Pancreas (tissue), 10 donors: ENCODE results near the gene ADGRB2. TPM values are rescaled to one million over a fixed set of nuclear protein-coding genes. Genes with fewer than 3 reads are reported as not detected.

Source experiments
- ATAC-seq, 4 donors: fragments of 200-7000 bp; cut with Tn5 transposase; one replicate each; pipeline versions ENCODE4 v1.8.0 to v1.9.1; 2020; ENCODE audit warnings: mild to moderate bottlenecking in 4 of 4, moderate library complexity in 4 of 4
- DNase-seq, 6 donors: peaks; one replicate each; pipeline ENCODE4 v3.0.0-alpha.2; 2020
- FAIRE-seq: peaks from 2 replicates; lab custom pipeline; 2012; peaks lifted over from hg19 to GRCh38; lab: Jason Lieb, UNC
- H3K27ac ChIP-seq, 4 donors: fragments of 200-600 bp; sonication (generic); 1 replicate in 3 of 4; 2 replicates in 1 of 4; pipeline versions ENCODE4 v1.5.0 to v1.8.0; 2020
- H3K27me3 ChIP-seq, 4 donors: fragments of 200-600 bp; one replicate each; pipeline ENCODE4 v1.8.0; 2021
- H3K36me3 ChIP-seq, 3 donors: fragments of 200-600 bp; sonication (generic) in 1 of 3; one replicate each; pipeline versions ENCODE4 v1.5.0 to v1.8.0; 2020 to 2021
- H3K4me1 ChIP-seq, 3 donors: fragments of 200-600 bp; one replicate each; pipeline ENCODE4 v1.8.0; 2021
- H3K4me3 ChIP-seq, 4 donors: fragments of 200-600 bp; sonication (generic) in 2 of 4; one replicate each; pipeline versions ENCODE4 v1.5.0 to v1.8.0; 2020 to 2021
- H3K9me3 ChIP-seq, 4 donors: fragments of 200-600 bp; one replicate each; pipeline ENCODE4 v1.8.0; 2021
- WGBS, 2 donors: extraction: QIAGEN DNeasy Blood & Tissue Kit; methylation state at CpG; one replicate each; pipeline ENCODE4 v1.1.7; 2013; 5-methylcytosine and 5-hydroxymethylcytosine counted together
- intact Hi-C, 3 donors: fragments of 100-400 bp; cut with DNase I; formaldehyde crosslinking; loops; one replicate each; pipeline versions ENCODE4 v1.11.1 to v1.14.2; 2022
- polyA plus RNA-seq, 2 donors: library from polyadenylated mRNA; stranded (reverse); fragments of 200-250 nt; gene quantifications; one replicate each; pipeline ENCODE4 v1.2.3, GENCODE V29; 2013
- total RNA-seq, 6 donors: library from RNA; stranded (reverse); fragmentation: NEBNext Ultra II Directional in 4 of 6; extraction: Animal tissue kit (Norgen Biotek cat#: 25700) in 4 of 6; gene quantifications; one replicate each; pipeline versions ENCODE4 v1.2.1 to v1.2.4, GENCODE V29; 2021 to 2023
- TF ChIP-seq, protein P1 (sequence below), 4 donors: fragments of 200-600 bp; sonication (generic) in 3 of 4; IDR thresholded peaks; one replicate each; pipeline versions ENCODE4 v1.5.0 to v1.8.0; 2021; ENCODE audit warnings: antibody characterized with exemption in 4 of 4
- donor health status: healthy with polysubstance abuse.
- donor health status: DM: no; HTN: no; CAD: no; lungs with moderate emphysema.
- donor health status: DM: no; HTN: no; CAD: no.
- donor health status: control.
- donor health status: control.
- donor health status: Bipolar disorder and iron deficiency.
- donor health status: DM: yes; HTN: yes; CAD: no.
- donor health status: DM: no; HTN: no; CAD: no.
- donor health status: DM: no; HTN: no; CAD: no.
- donor health status: DM: yes; HTN: yes; CAD: no.

ADGRB2 gene
- total and polyA plus RNA-seq, 8 donors, result 0.12 to 1.3 (median 0.43) TPM

DNA sequence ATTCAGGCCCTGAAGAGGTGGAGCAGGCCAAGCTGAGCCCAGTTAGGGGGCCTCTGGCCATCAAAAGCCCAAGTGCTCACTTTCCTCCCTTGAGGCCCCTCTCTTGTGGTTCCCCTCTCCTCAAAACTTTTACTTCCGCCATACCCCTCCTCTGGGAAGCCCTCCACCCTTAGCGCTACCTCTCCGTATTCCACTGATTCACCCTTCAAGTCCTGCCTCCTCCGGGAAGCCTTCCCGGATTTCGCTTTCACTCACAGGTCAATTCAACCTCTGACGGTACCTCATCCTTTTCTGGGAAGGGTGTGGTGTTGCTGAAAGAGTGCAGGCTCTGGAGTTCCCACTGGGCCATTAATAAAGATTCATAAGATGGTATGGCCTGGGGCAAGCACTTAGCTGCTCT is 32.6 kb upstream of the ADGRB2 start:
- Histone ChIP-seq H3K27me3 (no peaks in the 10 kb centered on the region), H3K4me1 (no peaks in the 10 kb centered on the region), H3K27ac (no peak overlapping the region), H3K4me3 (no peak overlapping the region), H3K36me3 (no peaks in the 10 kb centered on the region), H3K9me3 (no peaks in the 10 kb centered on the region)
- intact Hi-C loops, result loop anchor here in 1 of 3 donors (10.0 kb wide), 1 partner anchor 232 kb away; no protein-coding TSS in a partner anchor
- TF ChIP-seq, protein P1, sequence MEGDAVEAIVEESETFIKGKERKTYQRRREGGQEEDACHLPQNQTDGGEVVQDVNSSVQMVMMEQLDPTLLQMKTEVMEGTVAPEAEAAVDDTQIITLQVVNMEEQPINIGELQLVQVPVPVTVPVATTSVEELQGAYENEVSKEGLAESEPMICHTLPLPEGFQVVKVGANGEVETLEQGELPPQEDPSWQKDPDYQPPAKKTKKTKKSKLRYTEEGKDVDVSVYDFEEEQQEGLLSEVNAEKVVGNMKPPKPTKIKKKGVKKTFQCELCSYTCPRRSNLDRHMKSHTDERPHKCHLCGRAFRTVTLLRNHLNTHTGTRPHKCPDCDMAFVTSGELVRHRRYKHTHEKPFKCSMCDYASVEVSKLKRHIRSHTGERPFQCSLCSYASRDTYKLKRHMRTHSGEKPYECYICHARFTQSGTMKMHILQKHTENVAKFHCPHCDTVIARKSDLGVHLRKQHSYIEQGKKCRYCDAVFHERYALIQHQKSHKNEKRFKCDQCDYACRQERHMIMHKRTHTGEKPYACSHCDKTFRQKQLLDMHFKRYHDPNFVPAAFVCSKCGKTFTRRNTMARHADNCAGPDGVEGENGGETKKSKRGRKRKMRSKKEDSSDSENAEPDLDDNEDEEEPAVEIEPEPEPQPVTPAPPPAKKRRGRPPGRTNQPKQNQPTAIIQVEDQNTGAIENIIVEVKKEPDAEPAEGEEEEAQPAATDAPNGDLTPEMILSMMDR (IDR thresholded peaks at IDR 0.05), result no peak
- ATAC-seq, result no peak
- FAIRE-seq, result no peak
- DNase-seq, result peak in 1 of 6 donors; percentile 23
- 76 to 89% methylated on average over 7 of the region's 7 CpGs for WGBS, 2 donors

DNA sequence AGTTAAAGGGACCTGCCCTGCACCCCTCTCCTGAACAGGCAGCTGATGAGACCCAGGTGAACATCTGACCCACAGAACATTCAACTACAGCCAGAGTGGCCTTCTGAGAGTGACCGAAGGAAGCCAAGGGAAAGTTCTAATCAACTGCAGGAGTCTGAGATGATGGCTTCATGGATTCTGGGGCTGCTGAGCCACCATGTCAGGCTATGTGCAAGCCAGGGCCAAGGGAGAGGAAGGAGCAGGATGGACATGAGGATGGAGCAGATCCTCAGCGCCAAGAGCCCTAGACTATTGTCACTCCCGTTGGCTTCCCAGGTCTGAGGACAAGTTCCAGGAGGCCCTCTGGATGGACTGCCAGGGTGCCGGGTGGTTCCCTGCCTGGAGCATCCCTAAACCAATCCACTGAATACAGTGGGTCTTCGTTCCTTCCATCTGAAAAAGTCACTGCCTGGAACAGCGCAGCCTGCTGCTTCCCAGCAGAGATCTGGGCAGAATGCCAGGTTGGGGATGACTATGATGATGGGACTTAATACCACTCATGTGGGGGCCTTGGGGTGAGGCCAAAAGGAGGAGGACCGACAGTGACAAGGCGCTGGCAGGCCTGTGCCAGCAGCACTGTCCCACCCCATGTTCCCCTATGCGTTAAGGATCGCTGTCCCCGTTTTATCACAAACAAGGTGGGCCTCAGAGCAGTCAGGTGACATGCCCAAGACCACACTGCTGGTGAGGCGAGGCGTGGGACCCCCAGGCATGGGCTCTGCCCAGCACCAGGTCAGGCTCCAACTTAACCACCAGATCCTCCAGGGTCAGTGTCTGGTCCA is 31.9 kb upstream of the ADGRB2 start:
- TF ChIP-seq, protein P1 (IDR thresholded peaks at IDR 0.05), result no peak
- Histone ChIP-seq H3K4me1 (no peaks in the 10 kb centered on the region), H3K36me3 (no peaks in the 10 kb centered on the region), H3K9me3 (no peaks in the 10 kb centered on the region), H3K4me3 (no peak overlapping the region), H3K27me3 (no peaks in the 10 kb centered on the region), H3K27ac (no peak overlapping the region)
- DNase-seq (peak in 1 of 6 donors; percentile 44), ATAC-seq (no peak), FAIRE-seq (no peak)
- intact Hi-C loops, result loop anchor here in 1 of 3 donors (10.0 kb wide), 1 partner anchor 231 kb away; no protein-coding TSS in a partner anchor
- WGBS, 2 donors, result 75 to 79% methylated on average over 13 of the region's 13 CpGs

DNA sequence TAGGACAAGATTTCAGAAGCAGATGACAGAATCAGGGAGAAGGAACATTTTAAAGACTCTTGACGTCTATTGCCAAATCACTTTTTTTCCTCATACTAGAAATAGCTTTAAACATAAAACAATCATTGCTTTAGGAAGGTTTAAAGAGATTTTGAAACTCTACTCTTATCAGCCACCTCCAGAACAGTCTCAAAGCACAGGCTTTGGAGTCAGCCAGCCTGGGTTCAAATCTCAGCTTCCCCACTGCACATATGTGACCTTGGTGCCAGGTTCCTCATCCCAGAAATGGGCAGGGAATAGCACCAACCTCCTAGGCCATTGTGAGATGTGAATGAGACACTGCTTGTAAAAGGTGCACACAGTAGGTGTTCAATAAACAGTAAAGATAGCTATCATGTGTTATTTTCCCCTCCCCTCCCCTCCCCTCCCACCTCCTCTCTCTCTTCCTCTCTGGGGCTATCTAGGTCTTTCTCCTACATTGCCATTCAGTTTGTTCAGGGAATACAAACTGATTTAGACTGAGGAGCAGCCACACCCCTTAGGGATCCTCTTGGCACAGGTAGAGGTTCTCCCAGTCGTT is 31.0 kb upstream of the ADGRB2 start:
- intact Hi-C loops, result loop anchor here in 1 of 3 donors (10.0 kb wide), 1 partner anchor 230 kb away; no protein-coding TSS in a partner anchor
- ATAC-seq, result no peak

DNA sequence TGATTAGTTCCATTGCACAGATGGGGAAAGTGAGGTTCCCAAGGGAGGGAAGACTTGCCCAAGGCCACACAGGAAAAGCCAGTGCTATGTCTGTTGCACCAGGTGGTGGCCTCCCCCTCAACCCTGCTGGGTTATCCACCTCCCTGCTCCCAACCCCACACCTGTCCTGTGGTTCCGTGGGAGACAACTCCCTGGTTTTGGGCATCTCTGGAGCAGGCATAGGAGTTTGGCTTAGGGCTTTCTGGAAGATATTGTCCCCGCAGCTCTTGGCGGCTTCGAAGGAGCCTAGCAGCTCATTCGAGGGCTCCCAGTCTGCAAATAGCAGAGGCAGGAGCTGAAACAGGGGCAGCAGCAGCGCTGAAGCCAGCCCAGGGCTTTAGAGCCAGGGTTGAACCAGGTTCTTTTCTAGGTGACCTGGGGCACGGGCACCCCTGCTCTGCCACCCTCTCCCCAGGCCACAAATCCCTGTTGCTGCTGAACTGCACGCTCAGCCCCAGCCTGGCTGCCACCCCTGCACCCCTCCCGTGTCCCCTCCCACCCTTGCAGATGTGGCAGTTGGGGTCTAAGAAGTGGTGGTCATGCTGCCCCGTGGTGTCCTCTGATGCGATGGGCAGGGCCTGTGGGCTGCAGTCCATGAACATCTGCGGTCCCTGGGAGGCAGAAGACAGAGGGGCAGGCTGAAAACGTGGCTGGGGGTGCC is 29.6 kb upstream of the ADGRB2 start:
- peak in 2 of 6 donors; percentile 29 to 40 for DNase-seq
- Histone ChIP-seq H3K36me3 (no peaks in the 10 kb centered on the region), H3K4me3 (no peak overlapping the region), H3K27ac (no peak overlapping the region), H3K27me3 (no peaks in the 10 kb centered on the region), H3K9me3 (no peaks in the 10 kb centered on the region), H3K4me1 (no peaks in the 10 kb centered on the region)
- FAIRE-seq, result no peak
- no peak for ATAC-seq
- TF ChIP-seq, protein P1 (IDR thresholded peaks at IDR 0.05), result no peak
- intact Hi-C loops, result loop anchor here (5.0 to 10.0 kb wide), 2 partner anchors 131 to 229 kb away; no protein-coding TSS in a partner anchor
- 66 to 70% methylated on average over 13 of the region's 13 CpGs for WGBS, 2 donors

More for the DNA sequence above, 31.0 kb upstream of the ADGRB2 start:
- DNase-seq (no peak), FAIRE-seq (no peak)
- 52 to 62% methylated on average over 2 of the region's 2 CpGs for WGBS, 2 donors
- Histone ChIP-seq H3K4me3 (no peak overlapping the region), H3K9me3 (no peaks in the 10 kb centered on the region), H3K36me3 (no peaks in the 10 kb centered on the region), H3K27ac (no peak overlapping the region), H3K4me1 (no peaks in the 10 kb centered on the region), H3K27me3 (no peaks in the 10 kb centered on the region)
- TF ChIP-seq, protein P1 (IDR thresholded peaks at IDR 0.05), result no peak
